ENCODE results near the gene ATP11A. TPM values are rescaled to one million over a fixed set of nuclear protein-coding genes. Genes with fewer than 3 reads are reported as not detected.
A peak's percentile ranks its signal among the peaks of the same experiment; 100 is the strongest.

Gene ATP11A
- total and polyA plus RNA-seq, 8 donors: 9.3 to 51.0 (median 30.5) TPM

GRCh38 chr13:112904436-112904960 lies 214.7 kb downstream of the ATP11A start:
- no peaks in the 10 kb centered on the region for H3K9me3 ChIP-seq
- TF ChIP-seq CTCF (IDR thresholded peaks at IDR 0.05): no peak
- no peak overlapping the region for H3K27ac ChIP-seq
- intact Hi-C loops (cut with DNase I): no loop called here
- no peak overlapping the region for H3K4me3 ChIP-seq
- H3K27me3 ChIP-seq: no peaks in the 10 kb centered on the region
- WGBS, 2 donors: 94% methylated on average over 13 of the region's 13 CpGs
- no peak for ATAC-seq
- no peak for FAIRE-seq
- H3K4me1 ChIP-seq: peaks cover 0 to 11% (median 6%) of the 10 kb centered on the region in 3 donors
- no peaks in the 10 kb centered on the region for H3K36me3 ChIP-seq
- no peak for DNase-seq

DNA sequence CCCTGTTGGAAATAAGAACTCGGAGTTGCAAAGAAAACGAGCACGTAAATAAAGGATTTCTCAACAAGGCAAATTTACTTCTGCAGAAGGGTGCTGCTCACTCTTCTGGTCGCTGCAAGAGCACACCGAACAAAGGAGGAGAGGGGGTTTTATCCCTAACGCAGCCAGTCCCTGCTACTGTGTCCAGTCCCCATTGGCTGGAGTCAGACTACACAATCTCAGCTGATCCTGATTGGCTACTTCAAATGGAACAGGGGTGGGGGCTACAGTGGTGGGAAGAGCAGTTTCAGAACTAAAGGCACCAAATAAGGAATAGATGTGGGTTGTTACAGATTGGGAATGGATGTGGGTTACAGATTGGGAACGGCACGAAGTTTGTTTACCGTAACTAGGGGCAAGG lies 215.2 kb downstream of the ATP11A start:
- ATAC-seq (no peak), FAIRE-seq (no peak), DNase-seq (no peak)
- TF ChIP-seq CTCF (IDR thresholded peaks at IDR 0.05): no peak
- 96 to 97% methylated on average over 9 of the region's 9 CpGs for WGBS, 2 donors
- Histone ChIP-seq H3K9me3 (no peaks in the 10 kb centered on the region), H3K27ac (peak overlapping the region in 1 of 4 donors; percentile 6), H3K4me1 (peaks cover 0 to 11% (median 6%) of the 10 kb centered on the region in 3 donors), H3K4me3 (no peak overlapping the region), H3K27me3 (no peaks in the 10 kb centered on the region), H3K36me3 (no peaks in the 10 kb centered on the region)
- intact Hi-C loops (cut with DNase I): no loop called here

DNA sequence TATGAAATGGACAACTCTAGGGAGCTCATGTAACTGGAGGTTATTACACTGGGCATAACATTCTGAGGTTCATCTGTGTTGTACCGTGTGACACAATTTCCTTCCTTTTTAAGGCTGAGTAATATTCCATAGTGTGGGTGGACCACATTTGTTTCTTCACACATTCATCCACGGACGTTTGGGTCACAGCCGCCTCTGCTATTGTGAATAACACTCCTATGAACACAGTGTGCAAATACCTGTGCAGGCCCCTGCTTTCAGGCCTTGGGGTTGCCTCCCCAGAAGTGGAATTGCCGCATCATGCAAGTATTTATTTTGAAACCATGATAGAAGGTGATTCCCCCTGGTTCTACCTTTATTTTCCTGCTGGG lies 215.8 kb downstream of the ATP11A start:
- TF ChIP-seq CTCF (IDR thresholded peaks at IDR 0.05): no peak
- H3K27me3 ChIP-seq: no peaks in the 10 kb centered on the region
- WGBS, 2 donors: 86 to 88% methylated on average over 5 of the region's 5 CpGs
- intact Hi-C loops (cut with DNase I): no loop called here
- ATAC-seq (no peak), FAIRE-seq (no peak), DNase-seq (no peak)
- H3K9me3 ChIP-seq: no peaks in the 10 kb centered on the region
- peaks cover 0 to 11% (median 6%) of the 10 kb centered on the region in 3 donors for H3K4me1 ChIP-seq
- H3K4me3 ChIP-seq: no peak overlapping the region
- no peaks in the 10 kb centered on the region for H3K36me3 ChIP-seq
- peak overlapping the region in 2 of 4 donors; percentile 4 to 6 for H3K27ac ChIP-seq

GRCh38 chr13:112905990-112906641 lies 216.3 kb downstream of the ATP11A start:
- WGBS, 2 donors: 87 to 88% methylated on average over 20 of the region's 20 CpGs
- TF ChIP-seq CTCF (IDR thresholded peaks at IDR 0.05): no peak
- H3K9me3 ChIP-seq: no peaks in the 10 kb centered on the region
- H3K27me3 ChIP-seq: no peaks in the 10 kb centered on the region
- intact Hi-C loops (cut with DNase I): no loop called here
- peak overlapping the region in 2 of 4 donors; percentile 4 to 6 for H3K27ac ChIP-seq
- ATAC-seq (peak in 2 of 4 donors; percentile 7 to 53), DNase-seq (no peak), FAIRE-seq (no peak)
- peaks cover 0 to 11% (median 6%) of the 10 kb centered on the region in 3 donors for H3K4me1 ChIP-seq
- H3K36me3 ChIP-seq: no peaks in the 10 kb centered on the region
- no peak overlapping the region for H3K4me3 ChIP-seq

GRCh38 chr13:112907286-112907685 lies 217.4 kb downstream of the ATP11A start:
- intact Hi-C loops (cut with DNase I): no loop called here
- Histone ChIP-seq H3K4me1 (peaks cover 0 to 11% (median 6%) of the 10 kb centered on the region in 3 donors), H3K4me3 (no peak overlapping the region), H3K27ac (no peak overlapping the region), H3K27me3 (no peaks in the 10 kb centered on the region), H3K9me3 (no peaks in the 10 kb centered on the region), H3K36me3 (no peaks in the 10 kb centered on the region)
- WGBS, 2 donors: 90 to 93% methylated on average over 8 of the region's 8 CpGs
- FAIRE-seq: no peak
- ATAC-seq: no peak
- DNase-seq: no peak
- no peak for TF ChIP-seq CTCF (IDR thresholded peaks at IDR 0.05)

All from pancreas (tissue), 10 donors.